Ecto neural progenitor cell (in vitro differentiated cells): ENCODE results near the gene CYP19A1.
"Not testable (repeated sequence)": the region's sequence is repeated elsewhere in the genome, so short reads cannot be mapped to it uniquely, and the experiment has no call there.

ENCODE experiments used
- DNase-seq: peaks from one replicate; pipeline ENCODE4 v3.0.0-alpha.2; 2018; ENCODE audit warnings: low spot score

CYP19A1 gene

DNA sequence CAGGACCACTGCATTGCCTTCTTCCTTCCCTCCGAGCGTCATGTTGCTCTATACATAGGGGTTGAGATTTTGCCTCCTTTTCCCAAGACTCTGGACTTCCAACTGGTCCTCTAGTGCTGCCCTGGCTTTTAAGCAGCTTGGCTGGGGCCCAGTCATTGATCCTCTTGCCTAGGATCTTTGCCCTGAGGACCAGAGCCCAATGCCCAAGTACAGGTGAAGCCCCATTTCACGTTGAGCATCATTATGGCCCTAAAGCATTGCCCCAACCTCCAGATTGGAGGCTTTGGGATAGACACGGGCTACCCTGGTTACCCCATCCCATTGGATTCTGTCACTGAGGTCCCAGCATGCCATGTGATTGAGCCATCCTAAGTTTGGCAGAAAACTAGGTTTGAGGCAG lies 47.7 kb downstream of the CYP19A1 start:
- no peak for DNase-seq

DNA sequence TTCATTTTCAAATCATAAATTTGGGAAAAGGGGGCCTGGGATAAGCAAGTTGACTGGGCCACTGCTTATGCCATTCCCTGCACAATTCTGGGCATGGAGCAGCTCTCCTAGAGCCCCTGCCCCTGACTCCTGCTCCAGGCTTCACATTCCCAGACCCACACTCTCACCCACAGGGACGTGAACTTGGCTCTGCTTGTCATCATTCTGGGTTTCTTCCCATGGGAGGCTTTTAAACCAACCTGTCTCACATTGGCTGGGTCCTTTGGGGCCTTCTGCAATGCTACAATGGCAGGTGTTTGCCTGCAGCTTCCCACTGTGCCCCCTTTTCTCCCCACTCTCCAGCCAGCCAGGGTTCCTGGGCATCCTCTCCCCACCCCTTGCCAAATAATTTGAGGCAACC lies 49.1 kb downstream of the CYP19A1 start:
- DNase-seq: no peak

GRCh38 chr15:51288143-51289065 lies 50.0 kb downstream of the CYP19A1 start:
- no peak for DNase-seq

DNA sequence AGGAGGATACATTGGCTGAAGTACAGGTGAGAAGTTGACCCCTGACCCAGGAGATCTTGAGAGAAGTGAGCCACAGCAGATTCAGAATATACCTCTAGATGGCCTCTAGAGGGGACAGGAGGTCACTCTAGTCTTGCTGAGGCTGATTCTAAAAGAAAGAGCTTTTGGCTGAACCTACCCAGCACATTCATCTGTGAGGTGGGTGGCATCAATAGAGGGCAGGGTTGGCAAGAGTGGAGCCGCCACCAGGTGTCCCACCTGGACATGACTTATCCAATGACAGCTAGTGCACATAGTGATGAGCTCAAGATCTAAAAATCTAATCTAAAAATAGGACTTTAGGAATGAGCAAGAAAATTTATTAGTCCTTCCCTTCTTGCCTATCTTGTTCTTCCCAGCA lies 51.6 kb downstream of the CYP19A1 start:
- no peak for DNase-seq

- no peak for DNase-seq
Observed at GRCh38 chr15:51285399-51285798, 53.0 kb downstream of the CYP19A1 start.

- DNase-seq: no peak
Observed at GRCh38 chr15:51284871-51285270, 53.5 kb downstream of the CYP19A1 start.

DNA sequence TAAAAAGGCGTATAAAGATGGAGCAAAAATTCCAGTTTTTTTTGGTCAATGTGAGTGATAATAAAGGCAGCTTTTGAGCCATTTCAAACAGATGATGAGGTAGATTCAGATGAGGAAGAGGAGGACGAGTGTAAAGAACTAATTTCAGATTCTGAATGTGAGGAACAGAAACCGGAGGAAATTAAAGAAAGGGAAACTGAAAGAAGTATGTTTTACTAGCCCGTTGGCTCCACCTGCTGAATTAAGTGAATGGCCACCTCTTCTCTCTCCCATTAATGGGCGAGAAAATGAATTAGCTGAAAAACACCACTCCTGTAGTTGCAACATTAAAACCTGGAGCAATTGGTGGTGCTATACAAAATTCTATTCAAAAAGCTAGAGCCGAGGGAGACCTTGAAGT lies 55.4 kb downstream of the CYP19A1 start:
- DNase-seq: no peak

DNA sequence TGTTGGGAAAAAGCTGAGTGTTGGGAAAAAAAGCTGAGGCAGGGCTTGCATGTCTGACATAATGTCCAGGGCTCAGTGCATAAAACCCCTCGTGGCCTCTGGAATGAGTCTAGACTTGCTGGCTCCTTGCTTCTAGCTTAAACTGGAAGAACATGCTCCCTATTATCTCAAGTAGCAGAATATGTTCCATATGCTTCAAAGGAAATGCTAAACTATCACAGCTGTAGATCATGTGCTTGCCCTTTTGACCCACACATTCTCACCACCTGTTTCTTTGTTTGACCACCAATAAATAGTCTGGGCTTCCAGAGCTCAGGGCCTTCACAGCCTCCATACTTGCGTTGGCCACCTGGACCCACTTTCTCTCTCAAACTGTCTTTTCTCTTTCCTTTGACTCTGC lies 56.2 kb downstream of the CYP19A1 start:
- not testable (repeated sequence) for DNase-seq

GRCh38 chr15:51281368-51281967 lies 56.9 kb downstream of the CYP19A1 start:
- DNase-seq: peak; percentile 74

- DNase-seq: no peak
Observed at GRCh38 chr15:51280838-51281237, 57.6 kb downstream of the CYP19A1 start.

- no peak for DNase-seq
Observed at GRCh38 chr15:51279391-51279790, 59.0 kb downstream of the CYP19A1 start.

DNA sequence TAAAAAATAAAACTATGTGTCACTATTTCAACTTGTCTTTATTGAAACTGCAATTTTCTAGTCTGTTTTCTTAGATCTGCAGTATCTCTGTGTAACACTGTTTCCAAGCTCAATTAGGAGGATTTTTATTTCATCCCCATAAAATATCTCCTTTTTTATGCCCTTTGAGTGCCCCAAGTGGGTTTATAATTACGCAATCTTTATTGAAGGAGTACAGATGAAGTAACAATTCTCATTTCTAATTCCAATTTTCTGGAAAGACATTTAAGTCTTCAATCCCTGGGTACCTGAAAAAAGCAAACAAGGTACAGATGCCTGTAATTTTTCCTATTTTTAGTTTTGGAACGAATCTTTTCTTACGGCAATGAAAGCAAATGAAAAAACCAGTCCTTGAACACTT lies 61.3 kb downstream of the CYP19A1 start:
- DNase-seq: no peak

- no peak for DNase-seq
Observed at GRCh38 chr15:51274956-51275355, 63.4 kb downstream of the CYP19A1 start.

GRCh38 chr15:51270706-51271105 lies 67.7 kb downstream of the CYP19A1 start:
- no peak for DNase-seq

DNA sequence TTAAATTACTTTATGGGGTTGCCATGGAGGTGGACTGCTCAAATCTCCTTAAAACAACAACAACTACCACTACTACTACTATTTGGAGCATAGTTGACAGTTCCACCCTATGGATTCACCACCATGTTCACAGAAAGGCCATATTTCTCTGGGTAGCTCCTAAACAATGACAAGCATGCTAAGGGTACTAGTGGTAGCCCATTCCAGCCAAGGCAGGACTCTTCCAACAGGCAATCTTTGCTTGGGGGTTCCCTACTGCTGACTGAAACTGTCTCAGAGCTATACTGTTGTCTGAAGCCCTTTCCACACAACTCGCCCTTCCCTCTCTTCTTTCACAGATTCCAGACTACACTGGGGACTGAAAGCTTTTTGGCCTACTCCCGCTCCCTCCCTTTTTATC lies 68.9 kb downstream of the CYP19A1 start:
- no peak for DNase-seq

- no peak for DNase-seq
Observed at GRCh38 chr15:51267703-51268083, 70.7 kb downstream of the CYP19A1 start.

DNA sequence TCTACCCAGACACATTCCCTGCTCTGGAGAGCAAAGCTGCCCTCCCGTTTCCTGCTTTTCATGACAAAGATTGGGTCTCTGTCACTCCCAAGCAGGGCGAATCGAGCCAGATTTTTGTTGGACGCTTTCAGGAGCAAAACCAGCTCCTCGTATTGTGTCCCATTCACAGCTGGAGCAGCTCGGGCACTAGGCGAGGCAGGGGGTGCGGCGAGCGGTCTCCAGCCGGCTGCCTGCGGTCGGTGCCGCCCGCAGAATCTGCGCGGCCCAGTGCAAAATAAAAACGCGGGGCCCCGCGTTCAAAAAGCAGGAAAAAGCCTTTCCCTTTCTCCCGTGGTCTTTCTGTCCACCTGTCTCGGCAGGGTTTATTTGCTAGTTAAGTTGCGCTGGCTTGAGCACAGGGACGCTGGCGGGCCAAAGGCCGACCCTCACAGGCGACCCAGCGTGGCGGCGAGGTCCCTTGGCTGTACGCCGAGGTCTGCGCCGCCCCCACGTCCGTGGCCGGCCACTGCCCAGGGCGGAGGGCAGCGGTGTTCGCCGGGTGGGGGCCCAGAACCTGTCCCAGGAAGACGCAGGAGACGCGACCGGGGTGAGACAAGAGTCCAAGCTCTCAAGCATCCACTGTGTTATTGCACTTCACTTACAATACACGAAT lies 71.2 kb downstream of the CYP19A1 start:
- DNase-seq: peak; percentile 57

DNA sequence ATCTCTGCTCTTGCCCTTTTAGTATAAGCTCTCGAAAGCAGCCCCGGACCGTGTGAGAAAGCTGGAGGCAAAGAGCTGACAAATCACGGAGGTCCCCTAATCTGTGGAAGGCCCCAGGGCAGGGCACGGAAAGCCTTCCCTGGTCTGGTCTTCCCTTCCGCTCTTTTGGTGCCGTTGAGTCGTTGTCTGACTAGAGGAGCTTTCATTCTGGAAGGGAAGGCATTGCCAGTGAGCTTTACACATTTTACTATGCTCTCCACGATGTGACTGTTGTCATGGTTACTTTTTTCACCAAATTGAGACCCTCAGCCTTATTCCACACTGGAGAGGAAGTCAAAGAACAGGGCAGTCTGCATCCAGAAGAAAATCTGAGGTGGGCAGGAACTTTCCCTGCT lies 71.7 kb downstream of the CYP19A1 start:
- no peak for DNase-seq

- no peak for DNase-seq
Observed at GRCh38 chr15:51265037-51265555, 73.3 kb downstream of the CYP19A1 start.

DNA sequence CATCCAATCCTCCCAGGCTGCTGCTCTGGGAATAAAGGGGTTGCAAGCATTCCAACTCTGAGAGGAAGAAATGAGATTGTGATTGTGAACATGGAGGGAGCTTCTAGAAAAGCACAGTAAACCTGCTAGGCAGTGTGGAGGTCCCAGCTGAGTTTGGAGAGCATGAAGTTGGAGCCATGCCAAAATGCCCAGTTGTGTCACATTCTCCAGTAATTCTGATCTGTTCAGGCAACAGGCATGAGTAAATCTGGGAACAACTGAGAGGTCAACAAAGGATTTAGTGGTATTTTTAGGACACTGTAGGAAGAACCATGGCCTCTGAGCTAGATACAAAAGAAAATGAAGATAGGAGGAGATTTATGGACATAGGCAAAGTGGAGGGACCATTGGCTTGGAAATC lies 74.7 kb downstream of the CYP19A1 start:
- DNase-seq: no peak

DNA sequence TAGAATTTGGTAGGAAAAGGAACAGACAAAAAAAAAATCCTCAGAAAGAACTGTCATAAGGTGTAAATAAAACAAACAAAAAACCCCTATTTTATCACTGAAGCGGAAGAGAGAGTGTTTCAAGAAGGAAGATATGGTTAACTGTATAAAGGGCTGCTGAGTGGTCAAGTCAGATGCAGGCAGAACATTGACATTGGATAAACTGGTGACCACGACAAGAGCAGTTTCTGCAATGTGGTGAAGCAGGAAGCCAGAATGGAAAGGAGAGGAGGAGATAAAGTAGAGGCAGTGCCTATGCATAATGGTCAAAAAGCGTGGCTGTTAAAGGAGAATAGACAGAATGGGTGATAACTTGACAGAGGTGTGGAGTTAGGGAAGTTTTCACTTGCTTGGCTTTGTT lies 75.3 kb downstream of the CYP19A1 start:
- no peak for DNase-seq

GRCh38 chr15:51262463-51262862 lies 75.9 kb downstream of the CYP19A1 start:
- DNase-seq: no peak

DNA sequence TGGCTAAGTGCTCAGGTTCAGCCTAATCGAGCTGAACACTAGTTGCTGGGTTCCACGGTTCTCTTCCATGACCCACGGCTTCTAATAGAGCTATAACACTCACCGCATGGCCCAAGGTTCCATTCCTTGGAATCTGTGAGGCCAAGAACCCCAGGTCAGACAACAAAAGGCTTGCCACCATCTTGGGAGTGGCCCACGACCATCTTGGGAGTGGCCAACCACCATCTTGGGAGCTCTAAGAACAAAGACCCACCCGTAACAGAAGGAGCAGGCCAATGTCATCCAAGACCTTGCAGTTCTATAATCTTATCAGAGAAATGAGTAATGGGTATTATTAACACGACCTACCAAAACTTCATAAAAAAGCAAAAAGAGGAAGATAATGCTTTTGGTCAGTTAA lies 77.3 kb downstream of the CYP19A1 start:
- not testable (repeated sequence) for DNase-seq
